PC-9 (cell line): ENCODE results near the gene LRP1B. TPM values are rescaled to one million over a fixed set of nuclear protein-coding genes. Genes with fewer than 3 reads are reported as not detected.

Source experiments
- BruUV-seq: library from RNA; stranded (reverse); fragments of 400-500 nt; replicated peaks from 2 replicates; lab custom pipeline; 2021; lab: Mats Ljungman, UMichigan
- CTCF ChIA-PET: fragments of 300-600 bp; sonication (Branson Sonifier 250); formaldehyde crosslinking; loops from one replicate; lab custom pipeline; 2022; ENCODE audit warnings: antibody characterized with exemption; lab: Charles Lee
- POLR2A ChIA-PET: fragments of 300-600 bp; sonication (Branson Sonifier 250); formaldehyde crosslinking; loops from one replicate; lab custom pipeline; 2022; ENCODE audit warnings: antibody characterized with exemption; ENCODE audit not compliant: unreplicated experiment; lab: Charles Lee
- DNase-seq, 2 experiments: peaks; one replicate each; pipeline versions ENCODE4 v3.0.0 to v3.0.0-alpha.2; 2015 to 2022; ENCODE audit warnings: mixed read lengths in 1 of 2
- H2AFZ ChIP-seq: fragments of 200-600 bp; sonication (generic); 2 replicates; pipeline ENCODE4 v1.8.1; 2017; ENCODE audit warnings: antibody characterized with exemption
- H3F3A ChIP-seq: fragments of 200-600 bp; sonication (generic); 2 replicates; pipeline ENCODE4 v1.8.1; 2017; ENCODE audit warnings: antibody characterized with exemption, mild to moderate bottlenecking, low read depth; ENCODE audit not compliant: insufficient read depth
- H3K27ac ChIP-seq: fragments of 200-600 bp; sonication (generic); 2 replicates; pipeline ENCODE4 v1.6.1; 2016; ENCODE audit warnings: mixed run types
- H3K27me3 ChIP-seq: fragments of 200-600 bp; sonication (generic); 2 replicates; pipeline ENCODE4 v1.6.1; 2016; ENCODE audit warnings: low read depth, mixed run types; ENCODE audit not compliant: insufficient read depth
- H3K36me3 ChIP-seq: fragments of 200-600 bp; sonication (generic); 2 replicates; pipeline ENCODE4 v1.6.1; 2016; ENCODE audit warnings: low read depth, mixed run types
- H3K4me1 ChIP-seq: fragments of 200-600 bp; sonication (generic); replicated peaks from 2 replicates; pipeline ENCODE4 v1.6.1; 2016; ENCODE audit warnings: mixed run types; ENCODE audit not compliant: insufficient read depth
- H3K4me2 ChIP-seq: fragments of 200-600 bp; sonication (generic); 2 replicates; pipeline ENCODE4 v1.6.1; 2017; ENCODE audit warnings: mixed run types
- H3K4me3 ChIP-seq: fragments of 200-600 bp; sonication (generic); 2 replicates; pipeline ENCODE4 v1.6.1; 2016; ENCODE audit warnings: mixed run types
- H3K79me2 ChIP-seq: fragments of 200-600 bp; sonication (generic); 2 replicates; pipeline ENCODE4 v1.6.1; 2017; ENCODE audit warnings: low read depth, mixed run types
- H3K9me2 ChIP-seq: fragments of 200-600 bp; sonication (generic); 2 replicates; pipeline ENCODE4 v1.8.1; 2017; ENCODE audit warnings: mild to moderate bottlenecking; ENCODE audit not compliant: insufficient read depth
- H3K9me3 ChIP-seq: fragments of 200-600 bp; sonication (generic); 2 replicates; pipeline ENCODE4 v1.8.1; 2016; ENCODE audit warnings: low read depth; ENCODE audit not compliant: insufficient read depth
- H4K20me1 ChIP-seq: fragments of 200-600 bp; sonication (generic); 2 replicates; pipeline ENCODE4 v1.8.1; 2017; ENCODE audit not compliant: insufficient read depth
- EZH2 ChIP-seq: fragments of 200-600 bp; sonication (generic); IDR thresholded peaks from 2 replicates; pipeline ENCODE4 v1.8.0; 2017; ENCODE audit warnings: antibody characterized with exemption, low read depth
- intact Hi-C: fragments of 100-400 bp; cut with micrococcal nuclease; formaldehyde crosslinking; loops from one replicate; pipeline ENCODE4 v1.10.0; 2022; ENCODE audit not compliant: unreplicated experiment
- total RNA-seq: library from RNA; stranded (reverse); gene quantifications from 2 replicates; pipeline ENCODE4 v1.2.3, GENCODE V29; 2021
- TF ChIP-seq, protein P1 (sequence below): fragments of 200-600 bp; sonication (generic); conservative IDR thresholded peaks from 2 replicates; pipeline ENCODE4 v1.6.1; 2017; ENCODE audit warnings: mixed run types, antibody characterized with exemption, mild to moderate bottlenecking, moderate library complexity

The LRP1B gene
- total RNA-seq, 1 experiment from 2014 or later = 1.7 TPM

DNA sequence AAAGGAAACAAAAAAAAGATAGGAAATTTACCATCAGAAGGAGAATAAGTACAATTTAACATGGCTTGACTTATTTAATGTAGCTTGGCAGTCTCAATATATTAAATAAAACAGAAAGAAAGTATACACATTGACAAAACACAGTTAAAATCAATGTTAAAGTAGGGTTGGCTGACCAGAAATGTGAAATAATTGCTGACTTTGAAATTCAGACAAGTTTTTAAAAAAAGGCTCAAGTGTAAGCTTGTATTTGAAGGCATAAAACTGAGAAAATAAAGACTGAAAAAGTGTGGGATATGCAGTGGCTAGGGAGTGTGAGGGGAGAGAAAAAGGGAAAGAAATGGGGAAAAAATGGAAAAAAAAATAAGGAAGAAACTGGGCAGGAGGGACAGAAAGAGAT is 665.8 kb downstream of the LRP1B start:
- no peaks in the 10 kb centered on the region for H3K79me2 ChIP-seq
- H3K4me3 ChIP-seq = no peak overlapping the region
- no peak overlapping the region for H3K4me2 ChIP-seq
- H3K9me3 ChIP-seq = no peaks in the 10 kb centered on the region
- no peaks in the 10 kb centered on the region for H3K36me3 ChIP-seq
- no peaks in the 10 kb centered on the region for H3K27me3 ChIP-seq
- BruUV-seq = no TSS peak
- H3F3A ChIP-seq = no peaks in the 10 kb centered on the region
- no peaks in the 10 kb centered on the region for H3K9me2 ChIP-seq
- CTCF ChIA-PET = no interaction called here
- TF ChIP-seq, protein P1, sequence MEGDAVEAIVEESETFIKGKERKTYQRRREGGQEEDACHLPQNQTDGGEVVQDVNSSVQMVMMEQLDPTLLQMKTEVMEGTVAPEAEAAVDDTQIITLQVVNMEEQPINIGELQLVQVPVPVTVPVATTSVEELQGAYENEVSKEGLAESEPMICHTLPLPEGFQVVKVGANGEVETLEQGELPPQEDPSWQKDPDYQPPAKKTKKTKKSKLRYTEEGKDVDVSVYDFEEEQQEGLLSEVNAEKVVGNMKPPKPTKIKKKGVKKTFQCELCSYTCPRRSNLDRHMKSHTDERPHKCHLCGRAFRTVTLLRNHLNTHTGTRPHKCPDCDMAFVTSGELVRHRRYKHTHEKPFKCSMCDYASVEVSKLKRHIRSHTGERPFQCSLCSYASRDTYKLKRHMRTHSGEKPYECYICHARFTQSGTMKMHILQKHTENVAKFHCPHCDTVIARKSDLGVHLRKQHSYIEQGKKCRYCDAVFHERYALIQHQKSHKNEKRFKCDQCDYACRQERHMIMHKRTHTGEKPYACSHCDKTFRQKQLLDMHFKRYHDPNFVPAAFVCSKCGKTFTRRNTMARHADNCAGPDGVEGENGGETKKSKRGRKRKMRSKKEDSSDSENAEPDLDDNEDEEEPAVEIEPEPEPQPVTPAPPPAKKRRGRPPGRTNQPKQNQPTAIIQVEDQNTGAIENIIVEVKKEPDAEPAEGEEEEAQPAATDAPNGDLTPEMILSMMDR = no peak
- no peak for TF ChIP-seq EZH2
- intact Hi-C loops = no loop called here
- DNase-seq = no peak
- POLR2A ChIA-PET = no interaction called here
- H3K27ac ChIP-seq = no peak overlapping the region
- H3K4me1 ChIP-seq = no peaks in the 10 kb centered on the region
- H2AFZ ChIP-seq = no peak overlapping the region
- H4K20me1 ChIP-seq = no peaks in the 10 kb centered on the region

DNA sequence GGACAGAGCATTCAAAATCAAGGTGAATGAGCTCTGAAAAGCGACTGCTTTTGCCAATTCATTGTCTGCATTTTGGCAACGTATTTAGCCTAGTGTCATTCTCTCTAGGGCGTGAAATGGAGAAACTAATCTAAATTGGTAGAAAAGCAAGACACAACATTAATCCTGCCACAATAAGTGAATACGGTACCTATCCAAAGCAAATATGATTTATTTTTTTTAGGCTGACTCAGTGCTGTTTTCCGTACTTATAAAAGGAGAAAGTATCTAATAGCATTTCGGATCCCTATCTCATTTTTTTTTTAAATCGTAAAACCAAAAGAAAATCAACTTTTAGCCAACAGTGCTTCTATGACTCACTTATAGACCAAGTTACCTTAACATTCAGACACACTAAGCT is 672.5 kb downstream of the LRP1B start:
- no peaks in the 10 kb centered on the region for H3K9me3 ChIP-seq
- intact Hi-C loops = no loop called here
- no peaks in the 10 kb centered on the region for H3F3A ChIP-seq
- TF ChIP-seq, protein P1 = no peak
- no peak for TF ChIP-seq EZH2
- no peaks in the 10 kb centered on the region for H4K20me1 ChIP-seq
- DNase-seq = no peak
- BruUV-seq = no TSS peak
- CTCF ChIA-PET = no interaction called here
- H3K4me1 ChIP-seq = no peaks in the 10 kb centered on the region
- H3K4me2 ChIP-seq = no peak overlapping the region
- POLR2A ChIA-PET = no interaction called here
- no peaks in the 10 kb centered on the region for H3K79me2 ChIP-seq
- no peaks in the 10 kb centered on the region for H3K9me2 ChIP-seq
- no peak overlapping the region for H2AFZ ChIP-seq
- H3K27me3 ChIP-seq = no peaks in the 10 kb centered on the region
- H3K27ac ChIP-seq = no peak overlapping the region
- no peak overlapping the region for H3K4me3 ChIP-seq
- no peaks in the 10 kb centered on the region for H3K36me3 ChIP-seq

DNA sequence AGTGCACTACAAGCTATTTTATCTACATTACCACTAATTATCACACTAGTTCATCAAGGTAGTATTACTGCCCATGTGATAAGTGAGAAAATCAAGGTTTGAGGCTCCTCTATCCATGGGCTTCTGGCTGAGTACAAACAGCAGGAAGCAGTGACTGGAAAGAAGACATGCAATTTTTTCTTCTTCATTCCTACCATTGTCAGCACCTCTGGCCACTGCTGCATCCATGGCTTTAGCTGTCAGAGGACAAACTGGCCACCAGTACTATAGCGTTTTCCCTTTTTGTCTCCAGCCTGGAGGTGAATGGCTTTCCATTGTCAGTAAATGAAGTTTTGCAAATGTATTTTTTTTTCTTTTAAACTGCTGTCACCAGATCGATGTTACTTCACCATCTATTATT is 674.9 kb downstream of the LRP1B start:
- Histone ChIP-seq H3K27me3 (no peaks in the 10 kb centered on the region), H3K4me2 (no peak overlapping the region), H3F3A (no peaks in the 10 kb centered on the region), H3K9me3 (no peaks in the 10 kb centered on the region), H2AFZ (no peak overlapping the region), H3K4me3 (no peak overlapping the region), H3K4me1 (no peaks in the 10 kb centered on the region), H3K27ac (no peak overlapping the region), H3K79me2 (no peaks in the 10 kb centered on the region), H3K9me2 (no peaks in the 10 kb centered on the region), H3K36me3 (no peaks in the 10 kb centered on the region), H4K20me1 (no peaks in the 10 kb centered on the region)
- CTCF ChIA-PET = no interaction called here
- DNase-seq = no peak
- POLR2A ChIA-PET = no interaction called here
- TF ChIP-seq, protein P1 = no peak
- TF ChIP-seq EZH2 = no peak
- intact Hi-C loops = no loop called here
- no TSS peak for BruUV-seq
